Esophagus squamous epithelium (tissue), 4 donors: ENCODE results near the gene DMPK.

Experiments
- CTCF ChIP-seq, 6 experiments: fragments of 450-650 bp in 4 of 6; fragments of 200-600 bp in 2 of 6; sonication (generic) in 2 of 6; IDR thresholded peaks; one replicate each; pipeline ENCODE4 v1.5.1; 2016 to 2019; ENCODE audit warnings: antibody characterized with exemption in 6 of 6, mild to moderate bottlenecking in 4 of 6, moderate library complexity in 4 of 6
- POLR2A ChIP-seq, 4 donors: fragments of 450-650 bp; IDR thresholded peaks; one replicate each; pipeline ENCODE4 v1.6.1; 2017; ENCODE audit warnings: antibody characterized with exemption in 4 of 4, mild to moderate bottlenecking in 4 of 4, moderate library complexity in 3 of 4

DNA sequence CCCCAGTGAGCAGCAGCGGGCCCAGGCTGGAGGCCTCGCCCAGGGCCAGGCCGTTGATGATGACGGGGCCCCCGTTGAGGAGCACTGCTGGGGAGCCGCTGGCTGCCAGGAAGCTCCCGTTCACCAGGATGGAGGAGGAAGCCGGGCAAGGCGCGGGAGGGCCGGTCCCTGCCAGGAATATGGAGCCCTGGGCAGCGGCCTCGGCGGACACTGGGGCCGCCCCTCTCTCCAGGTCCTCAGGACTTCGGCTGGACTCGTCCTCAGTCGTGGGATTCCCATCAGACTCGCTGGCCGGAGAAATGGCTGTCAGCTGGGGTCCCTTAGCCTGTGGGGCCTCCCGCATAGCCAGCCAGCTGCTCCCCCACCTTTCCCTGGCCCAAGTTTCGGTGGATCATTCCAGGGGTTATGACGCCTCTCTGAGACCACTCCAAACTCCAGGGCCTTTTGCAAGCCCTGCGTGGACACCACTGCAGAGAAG lies 15.4 kb downstream of the DMPK start:
- no peak for TF ChIP-seq CTCF (IDR thresholded peaks at IDR 0.05)
- no peak for TF ChIP-seq POLR2A (IDR thresholded peaks at IDR 0.05)
